H9 (cell line): Measurements from ENCODE around the gene KRTAP5-6. TPM values are rescaled to one million over a fixed set of nuclear protein-coding genes. Genes with fewer than 3 reads are reported as not detected.

Source experiments
- DNase-seq: peaks from one replicate; pipeline ENCODE4 v3.0.0-alpha.2; 2017
- H2AFZ ChIP-seq: one replicate; pipeline ENCODE4 v1.6.1; 2013; ENCODE audit warnings: mild to moderate bottlenecking, low read length, control low read depth, moderate library complexity
- H2AK5ac ChIP-seq: 2 replicates; pipeline ENCODE4 v1.6.1; 2013; ENCODE audit warnings: low read length, control low read depth, mixed read lengths; ENCODE audit not compliant: insufficient read length
- H2BK120ac ChIP-seq: one replicate; pipeline ENCODE4 v1.6.1; 2013; ENCODE audit warnings: low read depth, mild to moderate bottlenecking, low read length, control low read depth, inconsistent platforms; ENCODE audit not compliant: poor library complexity, severe bottlenecking
- H2BK12ac ChIP-seq: 2 replicates; pipeline ENCODE4 v1.6.1; 2013; ENCODE audit warnings: low read length, control low read depth, mixed read lengths, low read depth; ENCODE audit not compliant: insufficient read length
- H2BK15ac ChIP-seq: 2 replicates; pipeline ENCODE4 v1.6.1; 2013; ENCODE audit warnings: low read depth, low read length, control low read depth
- H2BK20ac ChIP-seq: one replicate; pipeline ENCODE4 v1.6.1; 2013; ENCODE audit warnings: low read depth, mild to moderate bottlenecking, low read length, control low read depth, inconsistent platforms; ENCODE audit not compliant: poor library complexity, severe bottlenecking
- H2BK5ac ChIP-seq: 2 replicates; pipeline ENCODE4 v1.6.1; 2013; ENCODE audit warnings: low read length, control low read depth, mixed read lengths; ENCODE audit not compliant: insufficient read length
- H3K14ac ChIP-seq: 2 replicates; pipeline ENCODE4 v1.6.1; 2013; ENCODE audit warnings: low read length, control low read depth; ENCODE audit not compliant: insufficient read depth
- H3K18ac ChIP-seq: 2 replicates; pipeline ENCODE4 v1.6.1; 2013; ENCODE audit warnings: low read depth, mild to moderate bottlenecking, mixed read lengths, low read length, control low read depth; ENCODE audit not compliant: insufficient read length
- H3K23ac ChIP-seq: 2 replicates; pipeline ENCODE4 v1.6.1; 2013; ENCODE audit warnings: low read length, control low read depth, mixed read lengths, low read depth; ENCODE audit not compliant: insufficient read length
- H3K23me2 ChIP-seq: 2 replicates; pipeline ENCODE4 v1.6.1; 2013; ENCODE audit warnings: low read depth, mild to moderate bottlenecking, mixed read lengths, low read length, control low read depth; ENCODE audit not compliant: insufficient read length, poor library complexity, severe bottlenecking
- H3K27ac ChIP-seq: 2 replicates; pipeline ENCODE4 v1.5.1; 2013; ENCODE audit warnings: low read length, control low read depth, mixed read lengths, low read depth; ENCODE audit not compliant: insufficient read length
- H3K27me3 ChIP-seq: 2 replicates; pipeline ENCODE4 v1.6.1; 2013; ENCODE audit warnings: low read length, control low read depth, inconsistent platforms; ENCODE audit not compliant: insufficient read depth
- H3K4ac ChIP-seq: 2 replicates; pipeline ENCODE4 v1.6.1; 2013; ENCODE audit warnings: low read depth, mild to moderate bottlenecking, control low read depth, inconsistent platforms, low read length, moderate library complexity
- H3K4me1 ChIP-seq: 2 replicates; pipeline ENCODE4 v1.6.1; 2013; ENCODE audit warnings: low read length, control low read depth, inconsistent platforms; ENCODE audit not compliant: insufficient read depth
- H3K4me2 ChIP-seq: 2 replicates; pipeline ENCODE4 v1.6.1; 2013; ENCODE audit warnings: low read length, control low read depth, mixed read lengths; ENCODE audit not compliant: insufficient read length, insufficient read depth
- H3K56ac ChIP-seq: 2 replicates; pipeline ENCODE4 v1.6.1; 2013; ENCODE audit warnings: low read depth, mild to moderate bottlenecking, mixed read lengths, low read length, control low read depth; ENCODE audit not compliant: insufficient read length
- H3K79me1 ChIP-seq: 2 replicates; pipeline ENCODE4 v1.6.1; 2013; ENCODE audit warnings: low read depth, mild to moderate bottlenecking, moderate library complexity, low read length, control low read depth, inconsistent platforms; ENCODE audit not compliant: insufficient read depth, poor library complexity, severe bottlenecking
- H3K79me2 ChIP-seq: 2 replicates; pipeline ENCODE4 v1.6.1; 2013; ENCODE audit warnings: low read length, control low read depth, inconsistent platforms; ENCODE audit not compliant: insufficient read depth
- H3K9ac ChIP-seq: 2 replicates; pipeline ENCODE4 v1.6.1; 2013; ENCODE audit warnings: low read length, control low read depth, mixed read lengths; ENCODE audit not compliant: insufficient read length; ENCODE audit errors: extremely low read depth
- H3K9me3 ChIP-seq: one replicate; pipeline ENCODE4 v1.6.1; 2013; ENCODE audit warnings: low read depth, low read length, inconsistent platforms; ENCODE audit not compliant: control insufficient read depth
- H3T11ph ChIP-seq: one replicate; pipeline ENCODE4 v1.6.1; 2013; ENCODE audit warnings: mild to moderate bottlenecking, low read length, control low read depth, inconsistent platforms
- H4K20me1 ChIP-seq: one replicate; pipeline ENCODE4 v1.6.1; 2013; ENCODE audit not compliant: control insufficient read depth, insufficient read length, insufficient read depth
- H4K5ac ChIP-seq: 2 replicates; pipeline ENCODE4 v1.6.1; 2013; ENCODE audit warnings: low read depth, mild to moderate bottlenecking, mixed read lengths, low read length, control low read depth; ENCODE audit not compliant: insufficient read length
- H4K8ac ChIP-seq: replicated peaks from 2 replicates; pipeline ENCODE4 v1.6.1; 2013; ENCODE audit warnings: low read length, control low read depth, mixed read lengths, low read depth; ENCODE audit not compliant: insufficient read length
- H4K91ac ChIP-seq: 2 replicates; pipeline ENCODE4 v1.6.1; 2013; ENCODE audit warnings: low read depth, mild to moderate bottlenecking, moderate library complexity, mixed read lengths, low read length, control low read depth; ENCODE audit not compliant: insufficient read length
- H3K27ac Mint-ChIP-seq, 3 experiments: 2 replicates in 2 of 3; 3 replicates in 1 of 3; pipeline ENCODE4 v1.8.0; 2020 to 2021; ENCODE audit warnings: mixed read lengths in 3 of 3, mild to moderate bottlenecking in 1 of 3, moderate library complexity in 1 of 3
- H3K27me3 Mint-ChIP-seq: 2 replicates; pipeline ENCODE4 v1.8.0; 2021; ENCODE audit warnings: low read depth, mild to moderate bottlenecking, moderate library complexity, mixed read lengths
- H3K36me3 Mint-ChIP-seq, 3 experiments: 2 replicates in 2 of 3; 3 replicates in 1 of 3; pipeline ENCODE4 v1.8.0; 2020 to 2021; ENCODE audit warnings: low read depth in 3 of 3, mixed read lengths in 3 of 3; ENCODE audit not compliant: insufficient read depth in 1 of 3
- H3K4me1 Mint-ChIP-seq, 2 experiments: 2 replicates each; pipeline ENCODE4 v1.8.0; 2020; ENCODE audit warnings: mixed read lengths in 2 of 2
- H3K4me3 Mint-ChIP-seq, 2 experiments: 2 replicates in 1 of 2; 3 replicates in 1 of 2; pipeline ENCODE4 v1.8.0; 2020 to 2021; ENCODE audit warnings: mild to moderate bottlenecking in 2 of 2, mixed read lengths in 2 of 2, moderate library complexity in 1 of 2
- H3K9me3 Mint-ChIP-seq, 2 experiments: 2 replicates in 1 of 2; 3 replicates in 1 of 2; pipeline ENCODE4 v1.8.0; 2020; ENCODE audit warnings: mild to moderate bottlenecking in 2 of 2, mixed read lengths in 2 of 2, moderate library complexity in 1 of 2
- WGBS: extraction: QIAGEN DNeasy Blood & Tissue Kit; methylation state at CpG from one replicate; pipeline ENCODE4 v1.1.7; 2013; ENCODE audit warnings: missing lambda C conversion rate, low lambda C conversion rate, mixed read lengths; ENCODE audit not compliant: insufficient read length; ENCODE audit errors: extremely low coverage; 5-methylcytosine and 5-hydroxymethylcytosine counted together
- total RNA-seq: library from RNA; stranded (reverse); gene quantifications from 2 replicates; pipeline ENCODE4 v1.2.1, GENCODE V29; 2021
- TF ChIP-seq, protein P1 (sequence below): fragments of 200-600 bp; sonication (generic); conservative IDR thresholded peaks from 3 replicates; pipeline ENCODE4 v1.8.0; 2021; ENCODE audit warnings: antibody characterized with exemption, mild to moderate bottlenecking

KRTAP5-6 gene
- total RNA-seq, 1 experiment from 2014 or later, result not detected

DNA sequence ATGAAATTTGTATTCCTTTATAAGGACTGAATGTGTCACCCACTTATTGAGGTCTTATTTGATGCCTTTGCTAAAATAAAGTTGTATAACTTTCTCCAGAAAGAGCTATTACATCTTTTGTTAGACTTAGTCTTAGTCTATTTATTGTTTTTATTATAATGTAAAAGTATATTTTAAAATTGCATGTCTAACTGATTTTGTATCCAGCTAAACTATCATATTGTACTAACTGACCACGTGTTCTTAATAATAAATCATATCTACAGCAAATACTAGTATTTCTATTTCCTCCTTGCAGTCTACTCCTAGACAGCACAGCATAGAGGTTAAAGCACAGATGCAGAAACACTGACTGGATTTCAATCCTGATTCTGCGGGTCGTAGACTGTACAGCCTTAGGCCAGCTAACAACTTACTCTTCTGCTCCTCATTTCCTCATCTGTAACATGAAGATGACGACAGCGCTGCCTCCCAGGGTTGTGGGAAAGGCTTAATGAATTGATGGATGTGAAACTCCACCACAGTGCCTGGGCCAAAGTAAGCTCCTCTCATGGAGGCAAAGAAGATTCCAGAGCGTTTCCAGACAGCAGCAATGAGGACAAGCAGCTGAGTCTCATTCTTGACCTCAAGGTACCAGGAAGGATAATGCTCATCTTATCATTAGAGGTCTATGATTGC lies 40.2 kb downstream of the KRTAP5-6 start:
- Mint-ChIP-seq H3K4me1 (peaks cover under 1 to 1% of the 10 kb centered on the region in 2 experiments; a peak in 2 of 4 replicates), H3K27ac (no peak overlapping the region), H3K27me3 (peaks cover 62% of the 10 kb centered on the region), H3K4me3 (no peak overlapping the region), H3K36me3 (no peaks in the 10 kb centered on the region; a peak in 1 of 7 replicates), H3K9me3 (peaks cover 6 to 10% of the 10 kb centered on the region in 2 experiments)
- Histone ChIP-seq H4K8ac (no peak overlapping the region), H3K9ac (no peak overlapping the region), H2AK5ac (no peak overlapping the region), H4K5ac (no peak overlapping the region), H3K23ac (no peak overlapping the region), H2BK20ac (no peak overlapping the region), H4K91ac (no peak overlapping the region), H3K4me2 (no peak overlapping the region), H3K79me2 (no peaks in the 10 kb centered on the region), H3K9me3 (no peaks in the 10 kb centered on the region), H4K20me1 (peaks cover 3% of the 10 kb centered on the region), H2BK5ac (no peak overlapping the region), H3K14ac (no peak overlapping the region), H3K27me3 (no peaks in the 10 kb centered on the region; the same call in 1 of the 2 replicates), H2BK15ac (no peak overlapping the region), H3K27ac (no peak overlapping the region), H3K23me2 (no peaks in the 10 kb centered on the region), H3T11ph (no peak overlapping the region), H3K4me1 (no peaks in the 10 kb centered on the region), H2AFZ (no peak overlapping the region), H3K18ac (no peak overlapping the region), H3K79me1 (no peaks in the 10 kb centered on the region), H3K56ac (no peak overlapping the region), H2BK12ac (no peak overlapping the region), H3K4ac (no peak overlapping the region), H2BK120ac (no peak overlapping the region)
- WGBS, result no CpG with 5 or more reads among the region's 6 CpGs
- no peak for DNase-seq
- TF ChIP-seq, protein P1, sequence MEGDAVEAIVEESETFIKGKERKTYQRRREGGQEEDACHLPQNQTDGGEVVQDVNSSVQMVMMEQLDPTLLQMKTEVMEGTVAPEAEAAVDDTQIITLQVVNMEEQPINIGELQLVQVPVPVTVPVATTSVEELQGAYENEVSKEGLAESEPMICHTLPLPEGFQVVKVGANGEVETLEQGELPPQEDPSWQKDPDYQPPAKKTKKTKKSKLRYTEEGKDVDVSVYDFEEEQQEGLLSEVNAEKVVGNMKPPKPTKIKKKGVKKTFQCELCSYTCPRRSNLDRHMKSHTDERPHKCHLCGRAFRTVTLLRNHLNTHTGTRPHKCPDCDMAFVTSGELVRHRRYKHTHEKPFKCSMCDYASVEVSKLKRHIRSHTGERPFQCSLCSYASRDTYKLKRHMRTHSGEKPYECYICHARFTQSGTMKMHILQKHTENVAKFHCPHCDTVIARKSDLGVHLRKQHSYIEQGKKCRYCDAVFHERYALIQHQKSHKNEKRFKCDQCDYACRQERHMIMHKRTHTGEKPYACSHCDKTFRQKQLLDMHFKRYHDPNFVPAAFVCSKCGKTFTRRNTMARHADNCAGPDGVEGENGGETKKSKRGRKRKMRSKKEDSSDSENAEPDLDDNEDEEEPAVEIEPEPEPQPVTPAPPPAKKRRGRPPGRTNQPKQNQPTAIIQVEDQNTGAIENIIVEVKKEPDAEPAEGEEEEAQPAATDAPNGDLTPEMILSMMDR, result no peak
